Measurements from ENCODE around the gene TRIP4. TPM values are rescaled to one million over a fixed set of nuclear protein-coding genes. Genes with fewer than 3 reads are reported as not detected.

The TRIP4 gene
- 10 to 100 TPM; 17.3 to 24.5 (median 21.7) TPM for total RNA-seq
- total RNA-seq (2013) = 27.7 TPM
- total RNA-seq = 9.7 to 36.8 (median 18.0) reads per million in 29 experiments

DNA sequence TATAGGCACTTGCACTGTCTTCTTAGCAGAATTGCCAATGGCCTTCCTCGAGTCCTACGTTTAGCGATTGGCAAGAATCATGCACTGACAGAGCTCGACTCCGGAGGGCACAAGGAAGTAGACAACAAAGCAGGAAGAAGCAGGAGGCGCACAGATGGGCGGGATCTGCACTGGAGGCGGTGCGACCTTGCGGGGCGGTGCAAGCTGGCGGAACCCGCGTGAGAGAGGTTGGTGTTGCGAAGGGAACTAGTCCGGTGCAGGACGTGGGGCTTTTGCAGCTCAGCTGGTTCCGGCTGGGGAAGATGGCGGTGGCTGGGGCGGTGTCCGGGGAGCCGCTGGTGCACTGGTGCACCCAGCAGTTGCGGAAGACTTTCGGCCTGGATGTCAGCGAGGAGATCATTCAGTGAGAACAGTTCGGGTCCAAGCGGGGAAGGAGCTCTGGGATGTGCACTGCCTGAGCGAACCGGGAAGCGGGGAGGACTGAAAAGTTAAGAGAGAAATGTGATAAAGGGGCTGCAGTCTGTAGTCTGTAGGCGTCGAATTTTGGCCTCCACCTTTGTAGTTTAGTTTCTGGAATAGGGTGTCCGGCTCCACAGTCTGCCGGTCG, at the start of gene TRIP4:
TRIP4 (plus strand) TSS at position 275 of the 607 bp plus-strand sequence; CDS start at position 303, 28 bp downstream.
- no peaks in the 10 kb centered on the region for H3K27me3 ChIP-seq (replicated peaks in 1 of 2; ENCODE audit: control insufficient read depth in 2 of 2, extremely low read depth in 1 of 2, insufficient read depth in 2 of 2, low read length in 1 of 2)
- Mint-ChIP-seq H3K36me3 (peaks cover 4% of the 10 kb centered on the region), H3K9me3 (no peaks in the 10 kb centered on the region), H3K27ac (peak within 1 kb of the TSS; percentile 92 to 94), H3K4me3 (peak within 1 kb of the TSS; percentile 89 to 99 (median 95)), H3K27me3 (no peaks in the 10 kb centered on the region), H3K4me1 (peaks cover 19 to 24% (median 22%) of the 10 kb centered on the region in 3 donors)
- POLR2A ChIA-PET = interaction anchor here (0.5 to 1.2 kb wide), 9 partner anchors 8 to 1157 kb away, joined by 3 to 8 read pairs (median 4); no protein-coding TSS in a partner anchor
- ATAC-seq (replicated peaks in 1 of 4) (peak; percentile 98 to 100 (median 100)), DNase-seq (peak; percentile 93 to 98 (median 95))
- H3K27ac ChIP-seq (ENCODE audit: low read length) = peak within 1 kb of the TSS; percentile 55
- 0% methylated on average over 30 of the region's 35 CpGs for WGBS (ENCODE audit: insufficient coverage)
- no peaks in the 10 kb centered on the region for H3K36me3 ChIP-seq (ENCODE audit: control insufficient read depth in 2 of 2, extremely low read depth in 1 of 2, insufficient read depth in 1 of 2, low read length in 1 of 2)
- no peaks in the 10 kb centered on the region for H3K9me3 ChIP-seq
- H3K4me1 ChIP-seq (ENCODE audit: control insufficient read depth in 1 of 2, extremely low read depth in 1 of 2, insufficient read depth in 2 of 2, low read length in 2 of 2) = peaks cover 9 to 20% of the 10 kb centered on the region in 2 experiments
- CTCF ChIA-PET = interaction anchor here in 1 of 2 donors (0.7 to 2.0 kb wide), 4 partner anchors 235 to 340 kb away, joined by 3 to 14 read pairs (median 6); no protein-coding TSS in a partner anchor
- H3K4me3 ChIP-seq (ENCODE audit: control insufficient read depth in 1 of 2, extremely low read depth in 1 of 2, low read length in 1 of 2) = peak within 1 kb of the TSS; percentile 88 to 92

DNA sequence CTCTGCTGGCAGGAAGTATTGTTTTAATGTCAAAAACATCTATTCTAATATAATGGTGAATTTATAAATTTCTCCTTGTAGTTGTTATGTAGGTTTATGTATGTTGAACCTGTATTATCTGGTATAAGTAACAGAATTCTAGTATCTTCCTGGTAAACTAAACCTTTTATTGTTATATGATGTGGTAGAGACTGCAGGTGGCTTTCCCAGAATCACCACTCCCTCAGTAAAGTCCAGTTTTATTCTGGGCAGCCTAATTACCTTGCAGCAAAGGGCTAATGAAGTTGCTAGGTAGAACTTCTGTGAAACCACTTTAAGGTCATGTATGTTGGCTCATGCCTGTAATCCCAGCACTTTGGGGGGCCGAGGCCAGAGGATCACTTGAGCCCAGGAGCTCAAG, 47.3 kb upstream of the TRIP4 start:
- WGBS (ENCODE audit: insufficient coverage) = no CpG with 5 or more reads among the region's 1 CpG

DNA sequence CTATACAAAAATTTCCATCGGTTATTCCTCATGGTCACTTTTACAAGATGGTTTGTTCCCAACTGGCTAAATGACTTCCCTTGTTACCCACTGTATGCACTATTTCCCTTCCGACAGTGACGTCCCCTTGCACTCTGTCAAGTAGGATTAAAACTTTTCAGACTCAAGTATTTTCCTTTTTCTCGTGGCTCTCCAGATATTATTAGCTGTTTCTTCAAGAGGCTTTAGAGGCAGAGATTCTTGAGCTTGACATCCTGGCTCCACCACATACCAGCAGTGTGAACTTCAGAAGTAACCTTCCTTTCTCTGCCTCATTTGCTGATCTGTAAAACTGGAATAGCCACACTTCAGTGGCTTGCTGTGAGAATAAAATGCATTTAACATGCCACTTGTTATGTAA, 45.7 kb upstream of the TRIP4 start:
- H3K27ac ChIP-seq (ENCODE audit: low read length) = no peak overlapping the region
- no peaks in the 10 kb centered on the region for H3K27me3 ChIP-seq (replicated peaks in 1 of 2; ENCODE audit: control insufficient read depth in 2 of 2, extremely low read depth in 1 of 2, insufficient read depth in 2 of 2, low read length in 1 of 2)
- Mint-ChIP-seq H3K27me3 (no peaks in the 10 kb centered on the region), H3K27ac (no peak overlapping the region), H3K4me3 (no peak overlapping the region), H3K36me3 (peaks cover 28% of the 10 kb centered on the region), H3K4me1 (peaks cover 20 to 34% (median 29%) of the 10 kb centered on the region in 3 donors), H3K9me3 (no peaks in the 10 kb centered on the region)
- H3K4me1 ChIP-seq (ENCODE audit: control insufficient read depth in 1 of 2, extremely low read depth in 1 of 2, insufficient read depth in 2 of 2, low read length in 2 of 2) = no peaks in the 10 kb centered on the region
- H3K4me3 ChIP-seq (ENCODE audit: control insufficient read depth in 1 of 2, extremely low read depth in 1 of 2, low read length in 1 of 2) = no peak overlapping the region
- DNase-seq (no peak), ATAC-seq (replicated peaks in 1 of 4) (no peak)
- no peaks in the 10 kb centered on the region for H3K9me3 ChIP-seq
- 100% methylated on average over 1 of the region's 4 CpGs for WGBS (ENCODE audit: insufficient coverage)
- ChIA-PET POLR2A (no interaction called here), CTCF (no interaction called here)
- H3K36me3 ChIP-seq (ENCODE audit: control insufficient read depth in 2 of 2, extremely low read depth in 1 of 2, insufficient read depth in 1 of 2, low read length in 1 of 2) = peaks cover 0 to 23% of the 10 kb centered on the region in 2 donors

More for the DNA sequence above, 47.3 kb upstream of the TRIP4 start:
- ChIA-PET CTCF (no interaction called here), POLR2A (interaction anchor here in 1 of 2 donors (0.6 kb wide), 1 partner anchor 527 kb away, joined by 3 read pairs; no protein-coding TSS in a partner anchor)
- ATAC-seq (replicated peaks in 1 of 4) (no peak), DNase-seq (no peak)
- H3K4me3 ChIP-seq (ENCODE audit: control insufficient read depth in 1 of 2, extremely low read depth in 1 of 2, low read length in 1 of 2) = no peak overlapping the region
- Mint-ChIP-seq H3K27me3 (no peaks in the 10 kb centered on the region), H3K27ac (no peak overlapping the region), H3K4me3 (no peak overlapping the region), H3K4me1 (peaks cover 28 to 39% (median 35%) of the 10 kb centered on the region in 3 donors), H3K36me3 (peaks cover 21% of the 10 kb centered on the region), H3K9me3 (no peaks in the 10 kb centered on the region)
- peaks cover 0 to 23% of the 10 kb centered on the region in 2 donors for H3K36me3 ChIP-seq (ENCODE audit: control insufficient read depth in 2 of 2, extremely low read depth in 1 of 2, insufficient read depth in 1 of 2, low read length in 1 of 2)
- H3K27me3 ChIP-seq (replicated peaks in 1 of 2; ENCODE audit: control insufficient read depth in 2 of 2, extremely low read depth in 1 of 2, insufficient read depth in 2 of 2, low read length in 1 of 2) = no peaks in the 10 kb centered on the region
- H3K4me1 ChIP-seq (ENCODE audit: control insufficient read depth in 1 of 2, extremely low read depth in 1 of 2, insufficient read depth in 2 of 2, low read length in 2 of 2) = peaks cover 0 to 3% of the 10 kb centered on the region in 2 experiments
- H3K9me3 ChIP-seq = no peaks in the 10 kb centered on the region
- H3K27ac ChIP-seq (ENCODE audit: low read length) = no peak overlapping the region

DNA sequence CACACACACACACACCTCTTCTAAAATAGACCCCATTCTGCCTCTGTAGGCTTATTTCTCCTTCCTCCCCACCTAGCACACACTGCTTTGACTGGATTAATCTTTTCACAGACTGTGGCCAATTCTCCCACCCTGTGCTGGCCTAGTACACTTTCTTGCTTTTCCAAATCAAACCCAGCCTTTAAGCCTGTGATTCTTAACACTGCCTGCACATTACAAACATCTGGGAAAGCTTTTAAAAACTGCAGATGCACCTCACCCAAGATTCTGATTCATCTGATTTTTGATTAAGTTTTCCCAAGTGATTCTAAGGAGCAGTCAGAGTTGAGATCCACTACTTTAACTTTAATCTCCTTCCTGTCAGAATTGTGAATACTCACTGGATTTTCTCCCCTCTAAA, 44.4 kb upstream of the TRIP4 start:
- POLR2A ChIA-PET = interaction anchor here in 1 of 2 donors (0.6 kb wide), 2 partner anchors 20 to 34 kb away, joined by 3 read pairs; no protein-coding TSS in a partner anchor
- Mint-ChIP-seq H3K36me3 (peaks cover 35% of the 10 kb centered on the region), H3K9me3 (no peaks in the 10 kb centered on the region), H3K4me3 (no peak overlapping the region), H3K27ac (peak overlapping the region in 1 of 2 donors; percentile 1), H3K27me3 (no peaks in the 10 kb centered on the region), H3K4me1 (peaks cover 26 to 34% (median 29%) of the 10 kb centered on the region in 3 donors)
- no peaks in the 10 kb centered on the region for H3K4me1 ChIP-seq (ENCODE audit: control insufficient read depth in 1 of 2, extremely low read depth in 1 of 2, insufficient read depth in 2 of 2, low read length in 2 of 2)
- CTCF ChIA-PET = no interaction called here
- H3K9me3 ChIP-seq = no peaks in the 10 kb centered on the region
- no peak overlapping the region for H3K27ac ChIP-seq (ENCODE audit: low read length)
- no peak for ATAC-seq (replicated peaks in 1 of 4)
- peaks cover 0 to 23% of the 10 kb centered on the region in 2 donors for H3K36me3 ChIP-seq (ENCODE audit: control insufficient read depth in 2 of 2, extremely low read depth in 1 of 2, insufficient read depth in 1 of 2, low read length in 1 of 2)
- no peak overlapping the region for H3K4me3 ChIP-seq (ENCODE audit: control insufficient read depth in 1 of 2, extremely low read depth in 1 of 2, low read length in 1 of 2)
- DNase-seq = no peak
- no peaks in the 10 kb centered on the region for H3K27me3 ChIP-seq (replicated peaks in 1 of 2; ENCODE audit: control insufficient read depth in 2 of 2, extremely low read depth in 1 of 2, insufficient read depth in 2 of 2, low read length in 1 of 2)

DNA sequence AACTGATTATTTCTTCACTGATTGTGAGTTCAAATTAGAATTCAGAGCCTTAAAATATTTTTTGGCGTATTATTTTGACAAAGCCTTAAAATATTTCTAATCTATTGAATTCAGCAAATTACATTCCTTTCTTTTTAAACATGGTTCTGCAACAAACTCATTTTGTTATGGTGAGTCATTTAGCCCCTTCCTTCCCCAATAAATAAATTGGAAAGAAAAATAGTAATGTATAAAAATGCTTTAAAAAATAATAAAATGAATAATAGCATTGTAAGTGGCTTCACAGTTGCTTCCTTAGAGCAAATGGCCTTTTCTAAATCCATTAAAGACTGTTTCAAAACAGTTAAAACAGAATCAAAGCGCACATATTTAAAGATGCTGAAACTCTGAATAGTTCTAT, 43.8 kb upstream of the TRIP4 start:
- H3K27ac Mint-ChIP-seq = no peak overlapping the region
- no peaks in the 10 kb centered on the region for H3K27me3 Mint-ChIP-seq
- ATAC-seq (replicated peaks in 1 of 4) (no peak), DNase-seq (no peak)
- H3K4me1 Mint-ChIP-seq = peaks cover 30 to 36% (median 30%) of the 10 kb centered on the region in 3 donors
- Histone ChIP-seq H3K4me1 (ENCODE audit: control insufficient read depth in 1 of 2, extremely low read depth in 1 of 2, insufficient read depth in 2 of 2, low read length in 2 of 2) (no peaks in the 10 kb centered on the region), H3K9me3 (no peaks in the 10 kb centered on the region), H3K27me3 (replicated peaks in 1 of 2; ENCODE audit: control insufficient read depth in 2 of 2, extremely low read depth in 1 of 2, insufficient read depth in 2 of 2, low read length in 1 of 2) (no peaks in the 10 kb centered on the region), H3K27ac (ENCODE audit: low read length) (no peak overlapping the region), H3K36me3 (ENCODE audit: control insufficient read depth in 2 of 2, extremely low read depth in 1 of 2, insufficient read depth in 1 of 2, low read length in 1 of 2) (peaks cover 3 to 26% of the 10 kb centered on the region in 2 donors), H3K4me3 (ENCODE audit: control insufficient read depth in 1 of 2, extremely low read depth in 1 of 2, low read length in 1 of 2) (no peak overlapping the region)
- POLR2A ChIA-PET = interaction anchor here in 1 of 2 donors (0.6 kb wide), 1 partner anchor 33 kb away, joined by 3 read pairs; no protein-coding TSS in a partner anchor
- CTCF ChIA-PET = no interaction called here
- WGBS (ENCODE audit: insufficient coverage) = no CpG with 5 or more reads among the region's 2 CpGs
- no peaks in the 10 kb centered on the region for H3K9me3 Mint-ChIP-seq
- H3K36me3 Mint-ChIP-seq = peaks cover 33% of the 10 kb centered on the region
- H3K4me3 Mint-ChIP-seq = no peak overlapping the region

- CTCF ChIA-PET = no interaction called here
- POLR2A ChIA-PET = interaction anchor here in 1 of 2 donors (0.6 kb wide), 1 partner anchor 78 kb away, joined by 17 read pairs; no protein-coding TSS in a partner anchor
- Histone ChIP-seq H3K27ac (ENCODE audit: low read length) (no peak overlapping the region), H3K4me3 (ENCODE audit: control insufficient read depth in 1 of 2, extremely low read depth in 1 of 2, low read length in 1 of 2) (no peak overlapping the region), H3K4me1 (ENCODE audit: control insufficient read depth in 1 of 2, extremely low read depth in 1 of 2, insufficient read depth in 2 of 2, low read length in 2 of 2) (no peaks in the 10 kb centered on the region), H3K27me3 (replicated peaks in 1 of 2; ENCODE audit: control insufficient read depth in 2 of 2, extremely low read depth in 1 of 2, insufficient read depth in 2 of 2, low read length in 1 of 2) (no peaks in the 10 kb centered on the region), H3K36me3 (ENCODE audit: control insufficient read depth in 2 of 2, extremely low read depth in 1 of 2, insufficient read depth in 1 of 2, low read length in 1 of 2) (peaks cover 3 to 26% of the 10 kb centered on the region in 2 donors), H3K9me3 (no peaks in the 10 kb centered on the region)
- peaks cover 29 to 39% (median 30%) of the 10 kb centered on the region in 3 donors for H3K4me1 Mint-ChIP-seq
- H3K4me3 Mint-ChIP-seq = no peak overlapping the region
- DNase-seq (no peak), ATAC-seq (replicated peaks in 1 of 4) (no peak)
- no peak overlapping the region for H3K27ac Mint-ChIP-seq
- H3K27me3 Mint-ChIP-seq = no peaks in the 10 kb centered on the region
- H3K36me3 Mint-ChIP-seq = peaks cover 36% of the 10 kb centered on the region
- no peaks in the 10 kb centered on the region for H3K9me3 Mint-ChIP-seq
Measured at GRCh38 chr15:64344651-64345294, 42.9 kb upstream of the TRIP4 start.

Data from T-cell (primary cell).